Activated gamma-delta T cell (primary cell): Measurements from ENCODE around the gene SLC25A25.

Source experiments
- DNase-seq: peaks from one replicate; lab custom pipeline; 2025; lab: John Stamatoyannopoulos, UW

SLC25A25 gene

GRCh38 chr9:128072144-128073021 is 4.4 kb downstream of the SLC25A25 start:
- no peak for DNase-seq

- no peak for DNase-seq
These were observed 5.3 kb downstream of the SLC25A25 start for GRCh38 chr9:128073253-128073886.

- no peak for DNase-seq
These were observed 9.9 kb downstream of the SLC25A25 start for GRCh38 chr9:128077847-128078503.

- DNase-seq = no peak
These were observed 10.7 kb downstream of the SLC25A25 start for GRCh38 chr9:128078504-128079434.

GRCh38 chr9:128080206-128080605 is 12.2 kb downstream of the SLC25A25 start:
- no peak for DNase-seq

GRCh38 chr9:128081056-128081455 is 13.0 kb downstream of the SLC25A25 start:
- no peak for DNase-seq

GRCh38 chr9:128082151-128082550 is 14.1 kb downstream of the SLC25A25 start:
- DNase-seq = no peak

- no peak for DNase-seq
These were observed 16.7 kb downstream of the SLC25A25 start for GRCh38 chr9:128084746-128085145.

GRCh38 chr9:128085943-128086342 is 17.9 kb downstream of the SLC25A25 start:
- no peak for DNase-seq

GRCh38 chr9:128087262-128087661 is 19.2 kb downstream of the SLC25A25 start:
- DNase-seq = no peak

- DNase-seq = no peak
These were observed 20.4 kb downstream of the SLC25A25 start for GRCh38 chr9:128088253-128088945.

GRCh38 chr9:128089299-128089698 is 21.3 kb downstream of the SLC25A25 start:
- no peak for DNase-seq

- no peak for DNase-seq
These were observed 23.1 kb downstream of the SLC25A25 start for GRCh38 chr9:128091144-128091543.

GRCh38 chr9:128091571-128091970 is 23.5 kb downstream of the SLC25A25 start:
- no peak for DNase-seq

- DNase-seq = no peak
These were observed 24.4 kb downstream of the SLC25A25 start for GRCh38 chr9:128092199-128092977.

GRCh38 chr9:128093011-128093410 is 25.0 kb downstream of the SLC25A25 start:
- DNase-seq = no peak

GRCh38 chr9:128094166-128094949 is 26.3 kb downstream of the SLC25A25 start:
- DNase-seq = no peak

GRCh38 chr9:128094950-128095544 is 27.0 kb downstream of the SLC25A25 start:
- no peak for DNase-seq
